ENCODE results near the gene DHRS11.

GRCh38 chr17:36545077-36545464 lies 46.6 kb upstream of the DHRS11 start:
- no peak for TF ChIP-seq CTCF (IDR thresholded peaks at IDR 0.05)
- no peak for TF ChIP-seq REST (IDR thresholded peaks at IDR 0.05; ENCODE audit: insufficient read depth in 1 of 2, low read depth in 2 of 2, low read length in 1 of 2)
- no peak for TF ChIP-seq SIN3A (IDR thresholded peaks at IDR 0.05; ENCODE audit: borderline replicate concordance, insufficient read depth, low read depth, low read length)
- TF ChIP-seq POLR2AphosphoS5 (IDR thresholded peaks at IDR 0.05; ENCODE audit: low read depth, low read length), result no peak
- no peak for TF ChIP-seq TCF7L2 (IDR thresholded peaks at IDR 0.05; ENCODE audit: low read depth, low read length)

Data from Panc1 (cell line).